Activated T-cell treated with anti-CD3 and anti-CD28 coated beads for 48 hours (primary cell): Measurements from ENCODE around the gene SCYGR3.
"Not testable (repeated sequence)": the region's sequence is repeated elsewhere in the genome, so short reads cannot be mapped to it uniquely, and the experiment has no call there.

ENCODE experiments used
- DNase-seq: peaks from one replicate; pipeline ENCODE4 v3.0.0-alpha.2; 2020; ENCODE audit warnings: low read depth

The SCYGR3 gene

GRCh38 chr2:227613272-227613660 lies 1.4 kb downstream of the SCYGR3 start:
- no peak for DNase-seq

- DNase-seq, result no peak
These were observed 1.9 kb downstream of the SCYGR3 start for GRCh38 chr2:227612546-227613271.

GRCh38 chr2:227610123-227610522 lies 4.5 kb downstream of the SCYGR3 start:
- DNase-seq, result no peak

- no peak for DNase-seq
These were observed 5.9 kb downstream of the SCYGR3 start for GRCh38 chr2:227608561-227609338.

GRCh38 chr2:227607941-227608340 lies 6.7 kb downstream of the SCYGR3 start:
- DNase-seq, result no peak

GRCh38 chr2:227606476-227606875 lies 8.2 kb downstream of the SCYGR3 start:
- no peak for DNase-seq

GRCh38 chr2:227602358-227602757 lies 12.3 kb downstream of the SCYGR3 start:
- DNase-seq, result no peak

GRCh38 chr2:227598835-227599503 lies 15.7 kb downstream of the SCYGR3 start, which contains the start of gene SCYGR2:
Gene SCYGR2 (plus strand): TSS chr2:227598893. CDS start chr2:227598893, 0 bp downstream.
- DNase-seq, result not testable (repeated sequence)

GRCh38 chr2:227597998-227598397 lies 16.6 kb downstream of the SCYGR3 start:
- no peak for DNase-seq

- DNase-seq, result no peak
These were observed 17.6 kb downstream of the SCYGR3 start for GRCh38 chr2:227597036-227597435.

GRCh38 chr2:227595797-227596196 lies 18.8 kb downstream of the SCYGR3 start:
- no peak for DNase-seq

- no peak for DNase-seq
These were observed 21.8 kb downstream of the SCYGR3 start for GRCh38 chr2:227592694-227593387.

- no peak for DNase-seq
These were observed 32.3 kb downstream of the SCYGR3 start for GRCh38 chr2:227582369-227582768.

- no peak for DNase-seq
These were observed 34.8 kb downstream of the SCYGR3 start for GRCh38 chr2:227579791-227580190.

GRCh38 chr2:227578642-227579041 lies 36.0 kb downstream of the SCYGR3 start:
- DNase-seq, result no peak

GRCh38 chr2:227577555-227577954 lies 37.1 kb downstream of the SCYGR3 start:
- DNase-seq, result no peak

GRCh38 chr2:227576812-227577211 lies 37.8 kb downstream of the SCYGR3 start:
- no peak for DNase-seq

GRCh38 chr2:227576110-227576509 lies 38.5 kb downstream of the SCYGR3 start:
- DNase-seq, result no peak

- DNase-seq, result no peak
These were observed 44.0 kb downstream of the SCYGR3 start for GRCh38 chr2:227570615-227571014.

GRCh38 chr2:227568852-227569169 lies 45.8 kb downstream of the SCYGR3 start:
- DNase-seq, result no peak

- no peak for DNase-seq
These were observed 48.6 kb downstream of the SCYGR3 start for GRCh38 chr2:227566012-227566411.

- DNase-seq, result no peak
These were observed 49.6 kb downstream of the SCYGR3 start for GRCh38 chr2:227565080-227565479.
